ENCODE measurements around the gene CTNNA2. TPM values are rescaled to one million over a fixed set of nuclear protein-coding genes. Genes with fewer than 3 reads are reported as not detected.
"Not testable (repeated sequence)": the region's sequence is repeated elsewhere in the genome, so short reads cannot be mapped to it uniquely, and the experiment has no call there.

Gene CTNNA2
- total RNA-seq, 1 donor from 2014 or later: 182 TPM

DNA sequence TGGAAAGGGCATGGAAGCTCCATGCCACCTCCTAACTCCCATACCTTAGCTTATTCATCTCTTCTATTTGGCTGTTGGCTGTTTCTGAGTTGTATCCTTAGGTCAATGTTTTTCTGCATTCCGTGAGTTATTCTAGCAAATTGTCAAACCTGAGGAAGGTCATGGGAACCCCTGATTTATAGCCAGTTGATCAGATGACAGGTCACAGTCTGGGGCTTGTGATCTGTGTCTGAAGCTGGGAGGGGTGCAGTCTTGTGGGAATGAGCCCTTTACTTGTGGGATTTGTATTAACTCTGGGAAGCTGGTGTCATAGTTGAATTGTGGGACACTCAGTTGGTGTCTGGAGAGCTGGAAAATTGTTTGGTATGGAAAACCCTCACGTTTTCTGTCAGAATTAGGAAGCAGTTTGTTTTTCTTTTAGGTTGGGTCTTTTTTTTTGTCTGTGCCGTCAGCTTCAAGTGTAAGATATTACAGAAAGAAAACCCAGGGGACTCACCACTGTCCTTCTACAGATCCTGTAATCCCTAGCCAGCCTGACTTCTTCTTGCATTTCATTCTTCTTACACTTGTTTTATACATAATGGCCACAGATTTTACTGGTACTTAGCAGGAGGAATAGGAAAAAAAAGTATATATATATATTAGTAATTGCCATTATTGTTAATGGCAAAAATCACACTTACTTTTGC is 653.8 kb downstream of the CTNNA2 start:
- DNase-seq (ENCODE audit: low spot score in 2 of 2) (no peak), FAIRE-seq (no peak)

DNA sequence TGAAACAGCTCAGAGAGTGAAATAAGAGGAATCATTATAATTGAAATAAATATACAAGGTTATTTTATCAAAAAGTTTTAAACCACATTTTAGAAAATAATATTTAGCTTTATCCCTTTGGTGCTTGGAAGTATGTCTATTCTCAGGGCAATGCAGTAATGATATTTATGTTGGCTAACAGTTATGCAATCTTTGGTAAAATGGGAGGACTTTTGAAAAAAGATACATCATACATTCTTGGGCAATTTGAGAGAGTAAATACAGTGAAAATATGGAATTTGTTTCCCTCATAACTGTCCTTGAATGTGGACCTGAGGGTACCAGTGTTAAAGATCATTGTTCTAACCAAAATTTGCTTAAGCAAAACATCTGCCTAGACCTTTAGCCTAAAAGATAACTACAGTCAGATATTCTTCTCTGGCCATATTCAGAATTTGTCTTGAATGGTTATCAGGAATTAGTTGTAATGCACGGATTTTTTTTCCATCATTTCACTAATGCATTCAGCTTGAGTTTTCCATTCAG is 654.5 kb downstream of the CTNNA2 start:
- FAIRE-seq (no peak), DNase-seq (ENCODE audit: low spot score in 2 of 2) (no peak)

- FAIRE-seq (no peak), DNase-seq (ENCODE audit: low spot score in 2 of 2) (no peak)
Measured at GRCh38 chr2:80168037-80168436, 655.2 kb downstream of the CTNNA2 start.

DNA sequence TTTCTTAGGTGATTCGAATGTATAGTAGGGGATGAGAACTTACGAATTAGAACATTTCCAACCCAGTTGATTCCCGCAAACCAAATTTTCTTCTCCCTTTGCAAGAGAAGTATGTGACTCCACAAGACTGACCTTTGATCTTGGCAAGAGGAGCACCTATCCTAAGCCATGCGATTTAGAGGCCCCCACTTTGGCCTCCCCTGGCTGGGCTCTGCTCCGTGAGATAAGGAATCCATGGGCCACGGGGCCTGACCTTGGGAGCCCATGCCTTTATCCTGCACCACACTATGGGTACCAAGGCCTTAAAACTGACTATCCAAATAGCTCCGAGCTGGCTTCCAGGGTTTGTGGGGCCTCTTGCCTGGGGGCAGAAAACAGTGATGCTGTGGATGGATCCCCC is 656.0 kb downstream of the CTNNA2 start:
- no peak for FAIRE-seq
- DNase-seq (ENCODE audit: low spot score in 2 of 2): no peak

DNA sequence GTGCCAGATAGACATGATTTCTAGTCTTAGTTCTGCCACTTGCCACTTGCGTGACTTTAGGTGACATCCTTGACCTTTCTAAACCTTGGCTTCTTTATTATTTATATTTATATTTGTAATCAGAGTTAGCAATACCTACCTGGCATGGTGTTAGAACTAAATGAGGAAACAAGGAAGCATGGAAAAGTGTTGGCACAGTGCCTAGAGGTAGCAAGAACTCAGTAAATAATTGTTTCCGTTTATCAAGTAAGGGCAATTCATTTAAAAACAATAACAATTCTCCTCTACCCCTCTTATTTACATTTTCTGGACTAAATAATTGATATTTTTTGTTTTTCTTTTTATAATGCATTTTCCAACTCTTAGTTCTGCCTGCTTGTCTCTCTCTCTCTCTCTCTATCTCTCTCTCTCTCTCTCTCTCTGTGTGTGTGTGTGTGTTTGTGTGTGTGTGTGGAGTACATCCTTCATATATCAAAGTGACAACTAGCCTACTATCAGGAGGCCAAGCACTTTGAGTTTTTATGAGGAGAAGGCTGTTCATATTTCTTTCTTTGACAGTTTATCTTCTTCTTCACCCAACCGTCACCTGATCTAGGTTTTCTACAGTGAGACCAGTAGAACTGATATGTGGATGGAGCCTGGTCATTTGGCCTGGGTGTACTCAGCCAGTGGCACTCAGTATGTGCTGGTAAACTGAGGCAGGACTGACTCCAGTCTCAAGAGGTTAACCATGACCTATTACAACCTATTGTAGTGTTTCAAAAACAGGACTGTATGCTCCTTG is 657.2 kb downstream of the CTNNA2 start:
- DNase-seq (ENCODE audit: low spot score in 2 of 2) (no peak), FAIRE-seq (no peak)

- DNase-seq (ENCODE audit: low spot score in 2 of 2): no peak
- FAIRE-seq: no peak
Measured at GRCh38 chr2:80185091-80185490, 672.2 kb downstream of the CTNNA2 start.

DNA sequence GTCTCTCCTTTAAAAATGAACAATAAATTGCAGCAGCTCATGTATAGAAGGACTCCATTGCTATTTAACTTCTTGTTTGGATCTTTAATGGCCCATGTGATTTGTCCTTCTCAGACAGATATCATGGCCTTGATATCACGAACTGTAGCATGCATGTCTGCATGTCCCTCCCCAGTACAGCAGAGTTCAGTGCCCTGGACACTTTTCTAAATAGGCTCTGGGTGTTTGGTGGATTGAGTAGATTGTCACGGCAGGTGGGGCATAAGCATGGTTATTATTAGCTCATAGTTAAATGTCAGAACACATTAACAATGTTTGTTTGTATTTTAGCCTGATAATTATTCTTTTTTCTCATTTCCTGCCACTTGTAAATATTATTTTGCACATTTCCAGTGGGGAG is 673.4 kb downstream of the CTNNA2 start:
- no peak for FAIRE-seq
- DNase-seq (ENCODE audit: low spot score in 2 of 2): no peak

GRCh38 chr2:80187156-80187555 is 674.3 kb downstream of the CTNNA2 start:
- FAIRE-seq (no peak), DNase-seq (ENCODE audit: low spot score in 2 of 2) (no peak)

- DNase-seq (ENCODE audit: low spot score in 2 of 2): no peak
- FAIRE-seq: no peak
Measured at GRCh38 chr2:80190166-80190565, 677.3 kb downstream of the CTNNA2 start.

GRCh38 chr2:80193566-80193965 is 680.7 kb downstream of the CTNNA2 start:
- FAIRE-seq: no peak
- DNase-seq (ENCODE audit: low spot score in 2 of 2): no peak

- DNase-seq (ENCODE audit: low spot score in 2 of 2): no peak
Measured at GRCh38 chr2:80195034-80195433, 682.2 kb downstream of the CTNNA2 start.

GRCh38 chr2:80198042-80198441 is 685.2 kb downstream of the CTNNA2 start:
- FAIRE-seq (no peak), DNase-seq (ENCODE audit: low spot score in 2 of 2) (no peak)

More at GRCh38 chr2:80195034-80195433, 682.2 kb downstream of the CTNNA2 start:
- no peak for FAIRE-seq

DNA sequence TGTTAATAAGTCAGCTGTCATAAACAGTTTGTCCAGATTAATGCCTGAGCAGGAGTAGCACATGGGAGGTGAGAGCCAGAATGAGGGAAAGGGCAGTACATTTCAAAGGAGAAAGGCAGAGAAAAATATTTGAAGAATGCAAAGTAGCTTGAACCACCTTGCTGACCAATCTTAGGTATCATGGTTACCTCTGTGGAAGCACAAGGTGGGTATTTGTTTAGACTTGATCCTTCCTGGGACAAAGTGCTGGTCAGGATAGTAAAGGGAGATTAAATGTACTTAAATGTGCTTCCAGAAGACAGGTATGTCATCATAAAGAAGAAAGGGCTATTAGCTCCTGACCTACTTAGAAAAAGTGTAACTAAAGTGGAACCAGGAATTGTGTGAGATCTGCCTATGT is 686.7 kb downstream of the CTNNA2 start:
- DNase-seq (ENCODE audit: low spot score in 2 of 2): no peak
- FAIRE-seq: no peak

DNA sequence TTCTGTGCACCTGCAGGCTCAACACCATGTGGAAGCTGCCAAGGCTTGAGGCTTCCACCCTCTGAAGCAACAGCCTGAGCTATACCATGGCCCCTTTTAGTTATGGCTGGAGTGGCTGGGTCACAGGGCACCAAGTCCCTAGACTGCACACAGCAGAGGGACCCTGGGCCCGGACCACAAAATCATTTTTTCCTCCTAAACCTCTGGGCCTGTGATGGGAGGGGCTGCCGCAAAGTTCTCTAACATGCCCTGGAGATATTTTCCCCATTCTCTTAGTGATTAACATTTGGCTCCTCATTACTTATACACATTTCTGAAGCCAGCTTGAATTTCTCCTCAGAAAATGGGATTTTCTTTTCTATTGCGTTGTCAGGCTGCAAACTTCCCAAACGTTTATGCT is 691.1 kb downstream of the CTNNA2 start:
- FAIRE-seq; DNase-seq (ENCODE audit: low spot score in 2 of 2): not testable (repeated sequence)

DNA sequence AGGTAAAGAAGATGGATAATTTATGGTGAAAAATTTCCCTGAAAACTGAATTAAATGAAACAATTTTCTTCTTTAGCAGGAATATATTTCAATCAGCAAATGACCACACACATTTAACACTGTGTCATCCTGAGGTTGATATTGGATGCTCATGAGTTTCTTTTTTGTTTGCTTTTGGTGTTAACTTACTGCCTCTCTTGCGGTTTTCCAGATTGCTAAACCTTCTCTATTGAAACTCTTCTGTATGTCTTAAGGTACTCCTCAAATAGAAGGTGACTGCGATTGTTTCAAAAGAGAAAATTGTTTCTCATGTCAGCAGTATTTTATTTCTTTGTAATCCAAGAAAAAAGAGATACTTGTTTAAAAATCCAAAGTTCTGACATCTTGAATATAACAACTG is 692.6 kb downstream of the CTNNA2 start:
- no peak for DNase-seq (ENCODE audit: low spot score in 2 of 2)
- no peak for FAIRE-seq

DNA sequence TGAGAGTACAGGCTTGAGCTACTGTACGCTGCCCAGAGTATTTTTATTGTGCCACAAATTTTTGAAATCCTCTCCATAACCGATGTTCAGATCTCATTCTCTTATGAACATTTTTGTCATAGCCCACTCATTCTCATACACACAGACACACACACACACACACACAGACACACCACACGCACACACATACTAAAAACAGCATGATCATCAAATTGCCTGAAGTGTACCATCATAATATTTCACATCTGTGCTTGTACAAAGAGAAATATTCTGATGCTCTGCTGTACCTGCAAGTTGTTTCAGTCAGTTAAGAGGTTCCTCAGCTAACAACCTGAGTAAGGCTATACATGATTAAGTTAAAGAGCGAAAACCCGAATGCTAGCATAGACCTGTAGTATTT is 696.6 kb downstream of the CTNNA2 start:
- FAIRE-seq: no peak
- DNase-seq (ENCODE audit: low spot score in 2 of 2): no peak

DNA sequence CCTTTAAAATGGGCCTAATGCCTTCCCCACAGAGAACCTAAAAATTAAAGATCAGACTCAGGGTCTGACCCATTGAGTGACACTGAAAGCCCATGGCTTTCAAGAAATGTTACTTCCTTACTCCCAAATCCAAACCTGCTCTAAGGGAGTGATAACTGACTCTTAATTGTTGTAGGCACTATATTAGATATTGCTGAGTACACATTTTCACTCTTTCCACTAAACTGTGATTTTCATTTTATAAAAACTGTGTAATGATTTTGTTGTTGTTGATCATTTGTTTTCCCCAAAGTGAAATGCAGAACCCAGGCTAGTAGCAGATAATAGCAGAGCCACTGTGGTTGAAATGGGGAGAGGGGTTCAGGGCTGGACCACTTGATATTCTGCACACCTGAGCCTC is 704.6 kb downstream of the CTNNA2 start:
- no peak for FAIRE-seq

GRCh38 chr2:80222644-80223043 is 709.8 kb downstream of the CTNNA2 start:
- DNase-seq (ENCODE audit: low spot score in 2 of 2) (no peak), FAIRE-seq (no peak)

More for the DNA sequence above, 704.6 kb downstream of the CTNNA2 start:
- no peak for DNase-seq (ENCODE audit: low spot score in 2 of 2)

DNA sequence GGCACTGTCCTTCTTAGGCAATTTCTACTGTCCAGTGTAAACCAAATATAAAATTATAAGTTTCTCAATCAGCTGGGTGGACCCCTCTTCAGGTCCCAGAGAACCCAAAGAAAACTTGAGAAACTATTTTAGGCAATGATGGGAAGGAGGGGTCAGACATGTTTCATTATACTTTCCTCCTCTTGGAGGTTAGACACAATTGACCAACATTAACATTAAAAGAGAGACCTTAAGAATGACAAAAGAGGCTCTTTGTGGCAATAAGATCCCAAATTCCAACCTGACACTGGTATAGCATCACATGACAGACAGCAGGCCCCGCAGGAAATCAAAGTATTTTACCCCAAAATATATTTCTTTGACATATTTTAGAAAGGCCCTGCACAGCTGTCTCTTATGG is 718.6 kb downstream of the CTNNA2 start:
- DNase-seq (ENCODE audit: low spot score in 2 of 2) (no peak), FAIRE-seq (no peak)

DNA sequence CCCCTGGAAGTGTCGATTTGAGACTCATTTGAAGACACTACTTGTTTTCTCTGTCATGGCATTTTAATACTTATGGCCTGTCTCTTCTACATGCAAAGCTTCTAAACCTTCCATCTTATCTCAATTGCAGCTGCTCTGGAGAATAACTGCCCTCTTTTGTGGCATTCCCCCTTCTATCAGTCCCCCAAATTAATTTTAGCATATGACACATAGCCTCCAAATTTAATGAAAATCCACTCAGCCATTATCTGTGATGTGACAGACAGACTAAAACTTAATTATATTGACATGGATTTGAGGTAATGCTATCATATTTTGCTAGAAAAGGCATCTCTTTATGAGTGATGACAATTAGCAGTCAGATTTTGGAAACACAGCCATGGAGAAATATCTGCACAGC is 720.5 kb downstream of the CTNNA2 start:
- DNase-seq (ENCODE audit: low spot score in 2 of 2) (no peak), FAIRE-seq (no peak)

- DNase-seq (ENCODE audit: low spot score in 2 of 2): peak in 1 of 2 donors; percentile 6
Measured at GRCh38 chr2:80238692-80239469, 726.0 kb downstream of the CTNNA2 start.

More at GRCh38 chr2:80238692-80239469, 726.0 kb downstream of the CTNNA2 start:
- no peak for FAIRE-seq

Data from frontal cortex (tissue), 4 donors.